Activated CD4-positive, alpha-beta T cell treated with anti-CD3 and anti-CD28 coated beads, Interleukin-2, amount 10 ng/mL, durations not matched to agents 7 days and 5 days (primary cell): ENCODE measurements around the gene CCDC121. TPM values are rescaled to one million over a fixed set of nuclear protein-coding genes. Genes with fewer than 3 reads are reported as not detected.
A peak's percentile ranks its signal among the peaks of the same experiment; 100 is the strongest.
"Not testable (repeated sequence)": the region's sequence is repeated elsewhere in the genome, so short reads cannot be mapped to it uniquely, and the experiment has no call there.

ENCODE experiments used
- CTCF ChIA-PET: fragments of 350-600 bp; sonication (Branson Sonifier 250); formaldehyde crosslinking; loops from one replicate; lab custom pipeline; 2021; ENCODE audit warnings: antibody characterized with exemption; lab: Charles Lee
- POLR2A ChIA-PET: fragments of 350-600 bp; sonication (Branson Sonifier 250); formaldehyde crosslinking; loops from one replicate; lab custom pipeline; 2021; ENCODE audit warnings: antibody characterized with exemption; lab: Charles Lee
- DNase-seq: peaks from one replicate; pipeline ENCODE4 v3.0.0-alpha.2; 2020
- H3K27ac Mint-ChIP-seq: one replicate; pipeline ENCODE4 v1.8.0; 2021; ENCODE audit warnings: mild to moderate bottlenecking, moderate library complexity, mixed read lengths
- H3K27me3 Mint-ChIP-seq: one replicate; pipeline ENCODE4 v1.8.0; 2021; ENCODE audit warnings: mixed read lengths
- H3K36me3 Mint-ChIP-seq: one replicate; pipeline ENCODE4 v1.8.0; 2021; ENCODE audit warnings: low read depth, mixed read lengths
- H3K4me1 Mint-ChIP-seq: one replicate; pipeline ENCODE4 v1.8.0; 2021; ENCODE audit warnings: mixed read lengths
- H3K4me3 Mint-ChIP-seq: one replicate; pipeline ENCODE4 v1.8.0; 2021; ENCODE audit warnings: mild to moderate bottlenecking, moderate library complexity, mixed read lengths
- H3K9me3 Mint-ChIP-seq: one replicate; pipeline ENCODE4 v1.8.0; 2021; ENCODE audit warnings: mixed read lengths
- total RNA-seq, 2 experiments: library from RNA; stranded (reverse); gene quantifications; one replicate each; pipeline ENCODE4 v1.2.3, GENCODE V29; 2021

CCDC121 gene
- total RNA-seq, 2 experiments from 2014 or later: 1.00 to 1.2 TPM

- no peak for DNase-seq
- H3K27me3 Mint-ChIP-seq: no peaks in the 10 kb centered on the region
- H3K4me3 Mint-ChIP-seq: no peak overlapping the region
- H3K4me1 Mint-ChIP-seq: peaks cover 2% of the 10 kb centered on the region
- no peaks in the 10 kb centered on the region for H3K9me3 Mint-ChIP-seq
- POLR2A ChIA-PET: no interaction called here
- H3K36me3 Mint-ChIP-seq: peaks cover 54% of the 10 kb centered on the region
- H3K27ac Mint-ChIP-seq: no peak overlapping the region
- CTCF ChIA-PET: no interaction called here
These were observed 24.0 kb upstream of the CCDC121 start for GRCh38 chr2:27652790-27653189.

GRCh38 chr2:27652341-27652740, 23.5 kb upstream of the CCDC121 start:
- Mint-ChIP-seq H3K4me3 (no peak overlapping the region), H3K9me3 (no peaks in the 10 kb centered on the region), H3K36me3 (peaks cover 58% of the 10 kb centered on the region), H3K27ac (no peak overlapping the region), H3K4me1 (peaks cover 2% of the 10 kb centered on the region), H3K27me3 (no peaks in the 10 kb centered on the region)
- CTCF ChIA-PET: interaction anchor here (1.2 kb wide), 1 partner anchor 31 kb away, joined by 4 read pairs; no protein-coding TSS in a partner anchor
- POLR2A ChIA-PET: no interaction called here
- DNase-seq: no peak

GRCh38 chr2:27651056-27651455, 22.2 kb upstream of the CCDC121 start:
- Mint-ChIP-seq H3K27me3 (no peaks in the 10 kb centered on the region), H3K4me1 (peaks cover 2% of the 10 kb centered on the region), H3K4me3 (no peak overlapping the region), H3K36me3 (peaks cover 58% of the 10 kb centered on the region), H3K27ac (no peak overlapping the region), H3K9me3 (no peaks in the 10 kb centered on the region)
- POLR2A ChIA-PET: no interaction called here
- DNase-seq: no peak
- CTCF ChIA-PET: interaction anchor here (1.1 to 1.2 kb wide), 2 partner anchors 32 to 33 kb away, joined by 3 to 4 read pairs; no protein-coding TSS in a partner anchor

GRCh38 chr2:27647737-27648136, 18.9 kb upstream of the CCDC121 start:
- ChIA-PET CTCF (interaction anchor here (0.5 to 3.5 kb wide), 4 partner anchors 8 to 55 kb away, joined by 3 to 19 read pairs (median 4); no protein-coding TSS in a partner anchor), POLR2A (no interaction called here)
- H3K4me3 Mint-ChIP-seq: no peak overlapping the region
- H3K9me3 Mint-ChIP-seq: no peaks in the 10 kb centered on the region
- no peak overlapping the region for H3K27ac Mint-ChIP-seq
- H3K27me3 Mint-ChIP-seq: no peaks in the 10 kb centered on the region
- peaks cover 40% of the 10 kb centered on the region for H3K36me3 Mint-ChIP-seq
- H3K4me1 Mint-ChIP-seq: no peaks in the 10 kb centered on the region
- no peak for DNase-seq

- Mint-ChIP-seq H3K4me1 (no peaks in the 10 kb centered on the region), H3K9me3 (no peaks in the 10 kb centered on the region), H3K27me3 (no peaks in the 10 kb centered on the region), H3K4me3 (no peak overlapping the region), H3K27ac (no peak overlapping the region), H3K36me3 (peaks cover 39% of the 10 kb centered on the region)
- ChIA-PET POLR2A (no interaction called here), CTCF (interaction anchor here (0.5 to 3.5 kb wide), 4 partner anchors 9 to 55 kb away, joined by 3 to 19 read pairs (median 4); partner anchors contain the start of genes CCDC121 and GPN1)
- no peak for DNase-seq
These were observed 18.5 kb upstream of the CCDC121 start for GRCh38 chr2:27647289-27647688.

GRCh38 chr2:27645197-27645596, 16.4 kb upstream of the CCDC121 start:
- DNase-seq: no peak
- Mint-ChIP-seq H3K9me3 (no peaks in the 10 kb centered on the region), H3K4me3 (no peak overlapping the region), H3K27me3 (no peaks in the 10 kb centered on the region), H3K27ac (no peak overlapping the region), H3K36me3 (peaks cover 42% of the 10 kb centered on the region), H3K4me1 (no peaks in the 10 kb centered on the region)
- CTCF ChIA-PET: interaction anchor here (0.7 to 3.5 kb wide), 4 partner anchors 17 to 232 kb away, joined by 3 to 19 read pairs (median 4); partner anchors contain the start of genes CCDC121 and GPN1
- POLR2A ChIA-PET: no interaction called here

GRCh38 chr2:27640722-27641245, 12.0 kb upstream of the CCDC121 start:
- no peak for DNase-seq
- Mint-ChIP-seq H3K9me3 (no peaks in the 10 kb centered on the region), H3K27ac (no peak overlapping the region), H3K4me1 (peaks cover 20% of the 10 kb centered on the region), H3K27me3 (no peaks in the 10 kb centered on the region), H3K4me3 (no peak overlapping the region), H3K36me3 (peaks cover 45% of the 10 kb centered on the region)
- ChIA-PET POLR2A (no interaction called here), CTCF (interaction anchor here (3.4 kb wide), 1 partner anchor 43 kb away, joined by 8 read pairs; no protein-coding TSS in a partner anchor)

- peak overlapping the region; percentile 75 for H3K27ac Mint-ChIP-seq
- no peaks in the 10 kb centered on the region for H3K9me3 Mint-ChIP-seq
- POLR2A ChIA-PET: interaction anchor here (0.7 kb wide), 1 partner anchor 16 kb away, joined by 5 read pairs; no protein-coding TSS in a partner anchor
- no peaks in the 10 kb centered on the region for H3K27me3 Mint-ChIP-seq
- H3K4me3 Mint-ChIP-seq: no peak overlapping the region
- CTCF ChIA-PET: interaction anchor here (2.4 to 3.4 kb wide), 2 partner anchors 10 to 45 kb away, joined by 6 to 8 read pairs; partner anchors contain the start of genes CCDC121 and GPN1
- DNase-seq: no peak
- H3K4me1 Mint-ChIP-seq: peaks cover 27% of the 10 kb centered on the region
- H3K36me3 Mint-ChIP-seq: peaks cover 56% of the 10 kb centered on the region
These were observed 9.9 kb upstream of the CCDC121 start for GRCh38 chr2:27638709-27639108.

- POLR2A ChIA-PET: interaction anchor here (0.6 kb wide), 1 partner anchor 9 kb away, joined by 3 read pairs; the partner anchor contains the start of genes CCDC121 and GPN1
These were observed 9.3 kb upstream of the CCDC121 start for GRCh38 chr2:27638037-27638637.

GRCh38 chr2:27636766-27637165, 8.0 kb upstream of the CCDC121 start:
- no peak overlapping the region for H3K27ac Mint-ChIP-seq

More at GRCh38 chr2:27638037-27638637, 9.3 kb upstream of the CCDC121 start:
- CTCF ChIA-PET: interaction anchor here (0.9 to 2.4 kb wide), 2 partner anchors 10 kb away, joined by 4 to 6 read pairs; partner anchors contain the start of genes CCDC121 and GPN1
- Mint-ChIP-seq H3K9me3 (no peaks in the 10 kb centered on the region), H3K4me3 (no peak overlapping the region), H3K27me3 (no peaks in the 10 kb centered on the region), H3K27ac (peak overlapping the region; percentile 75), H3K4me1 (peaks cover 27% of the 10 kb centered on the region), H3K36me3 (peaks cover 58% of the 10 kb centered on the region)
- DNase-seq: no peak

GRCh38 chr2:27634291-27634690, 5.5 kb upstream of the CCDC121 start:
- peaks cover 45% of the 10 kb centered on the region for H3K4me1 Mint-ChIP-seq
- ChIA-PET CTCF (no interaction called here), POLR2A (no interaction called here)
- H3K27ac Mint-ChIP-seq: no peak overlapping the region
- no peak overlapping the region for H3K4me3 Mint-ChIP-seq
- no peaks in the 10 kb centered on the region for H3K27me3 Mint-ChIP-seq
- no peak for DNase-seq
- no peaks in the 10 kb centered on the region for H3K9me3 Mint-ChIP-seq
- H3K36me3 Mint-ChIP-seq: peaks cover 62% of the 10 kb centered on the region

More at GRCh38 chr2:27636766-27637165, 8.0 kb upstream of the CCDC121 start:
- no peak overlapping the region for H3K4me3 Mint-ChIP-seq
- H3K4me1 Mint-ChIP-seq: peaks cover 34% of the 10 kb centered on the region
- DNase-seq: no peak
- H3K9me3 Mint-ChIP-seq: no peaks in the 10 kb centered on the region
- no peaks in the 10 kb centered on the region for H3K27me3 Mint-ChIP-seq
- peaks cover 60% of the 10 kb centered on the region for H3K36me3 Mint-ChIP-seq
- ChIA-PET CTCF (no interaction called here), POLR2A (interaction anchor here (0.7 kb wide), 1 partner anchor 279 kb away, joined by 3 read pairs; no protein-coding TSS in a partner anchor)

- H3K4me1 Mint-ChIP-seq: peaks cover 22% of the 10 kb centered on the region
These were observed 1.4 kb upstream of the CCDC121 start for GRCh38 chr2:27630257-27630656.

More at GRCh38 chr2:27630257-27630656, 1.4 kb upstream of the CCDC121 start:
- peaks cover 35% of the 10 kb centered on the region for H3K36me3 Mint-ChIP-seq
- CTCF ChIA-PET, H3K4me3 Mint-ChIP-seq, DNase-seq, H3K9me3 Mint-ChIP-seq, H3K27me3 Mint-ChIP-seq, H3K27ac Mint-ChIP-seq: not testable (repeated sequence)
- POLR2A ChIA-PET: interaction anchor here (0.6 kb wide), 1 partner anchor 1598 kb away, joined by 3 read pairs; no protein-coding TSS in a partner anchor
